K562 (cell line): ENCODE results near the gene SLC9A7. TPM values are rescaled to one million over a fixed set of nuclear protein-coding genes. Genes with fewer than 3 reads are reported as not detected.

Experiments
- ATAC-seq: fragments of 200-7000 bp; cut with Tn5 transposase; 3 replicates; pipeline ENCODE4 v1.9.1; 2020; ENCODE audit warnings: moderate library complexity
- BruUV-seq: library from RNA; stranded (reverse); fragments of 400-500 nt; replicated peaks from 2 replicates; lab custom pipeline; 2021; lab: Mats Ljungman, UMichigan
- CTCF ChIA-PET: fragments of 300-600 bp; formaldehyde crosslinking; extraction: SDS; loops from one replicate; lab custom pipeline; 2021; ENCODE audit warnings: low intra/inter-chr PET ratio; lab: Yijun Ruan, JAX
- POLR2A ChIA-PET: fragments of 300-600, 350-650 bp; sonication (Branson Sonifier 250); formaldehyde crosslinking; extraction: SDS; loops from one replicate; lab custom pipeline; 2021; ENCODE audit warnings: antibody characterized with exemption, inconsistent platforms; lab: Yijun Ruan, JAX
- DNase-seq, 4 experiments: peaks; one replicate each; pipeline versions ENCODE4 v3.0.0 to v3.0.0-alpha.2; 2011 to 2018; ENCODE audit warnings: low spot score in 3 of 4, mixed read lengths in 3 of 4; ENCODE audit errors: extremely low read depth in 1 of 4
- FAIRE-seq: peaks from 2 replicates; lab custom pipeline; 2011; peaks lifted over from hg19 to GRCh38; lab: Jason Lieb, UNC
- H2AFZ ChIP-seq: 2 replicates; pipeline ENCODE4 v1.6.0; 2011; ENCODE audit warnings: low read depth, low read length, control low read depth, inconsistent platforms
- H3K27ac ChIP-seq: fragments of 200-600 bp; 3 replicates; pipeline ENCODE4 v1.8.0; 2011; ENCODE audit warnings: low read depth, mild to moderate bottlenecking, control low read depth, inconsistent platforms, low read length, moderate library complexity, mixed read lengths; ENCODE audit errors: extremely low read depth
- H3K27me3 ChIP-seq, 2 experiments: fragments of 300-600 bp in 1 of 2; 2 replicates in 1 of 2; 3 replicates in 1 of 2; pipeline versions ENCODE4 v1.6.0 to v1.8.0; 2011; ENCODE audit warnings: inconsistent platforms in 2 of 2, low read length in 2 of 2, mild to moderate bottlenecking in 1 of 2, mixed read lengths in 1 of 2, moderate library complexity in 1 of 2; ENCODE audit not compliant: control insufficient read depth in 2 of 2, insufficient read depth in 2 of 2
- H3K36me3 ChIP-seq: fragments of 300-600 bp; 3 replicates; pipeline ENCODE4 v1.8.0; 2011; ENCODE audit warnings: mild to moderate bottlenecking, low read length, inconsistent platforms; ENCODE audit not compliant: control insufficient read depth, insufficient read depth
- H3K4me1 ChIP-seq, 2 experiments: fragments of 200-600 bp in 1 of 2; replicated peaks in 1 of 2; 2 replicates in 1 of 2; 3 replicates in 1 of 2; pipeline versions ENCODE4 v1.5.1 to v1.8.0; 2011; ENCODE audit warnings: inconsistent platforms in 2 of 2, low read length in 2 of 2, mild to moderate bottlenecking in 1 of 2, mixed read lengths in 1 of 2, moderate library complexity in 1 of 2; ENCODE audit not compliant: control insufficient read depth in 2 of 2, insufficient read depth in 2 of 2
- H3K4me2 ChIP-seq: 2 replicates; pipeline ENCODE4 v1.6.1; 2011; ENCODE audit warnings: low read length, control low read depth, inconsistent platforms, mixed read lengths; ENCODE audit not compliant: insufficient read depth
- H3K4me3 ChIP-seq: fragments of 200-600 bp; sonication (generic), shearing (Covaris generic); 2 replicates; pipeline ENCODE4 v1.5.1; 2016; ENCODE audit warnings: control low read depth, inconsistent platforms
- H3K79me2 ChIP-seq: fragments of 200-600 bp; 3 replicates; pipeline ENCODE4 v1.8.0; 2011; ENCODE audit warnings: low read length, inconsistent platforms; ENCODE audit not compliant: control insufficient read depth, insufficient read depth
- H3K9ac ChIP-seq, 2 experiments: 2 replicates each; pipeline versions ENCODE4 v1.6.0 to v1.6.1; 2011; ENCODE audit warnings: low read depth in 2 of 2, low read length in 2 of 2, control low read depth in 1 of 2, inconsistent platforms in 1 of 2, mild to moderate bottlenecking in 1 of 2, mixed read lengths in 1 of 2; ENCODE audit not compliant: insufficient read depth in 1 of 2
- H3K9me1 ChIP-seq: one replicate; pipeline ENCODE4 v1.6.0; 2011; ENCODE audit warnings: inconsistent platforms, mild to moderate bottlenecking, low read length, moderate library complexity; ENCODE audit not compliant: control insufficient read depth, insufficient read depth
- H3K9me3 ChIP-seq: replicated peaks from 2 replicates; pipeline ENCODE4 v1.5.1; 2011; ENCODE audit warnings: low read depth, low read length, inconsistent platforms; ENCODE audit not compliant: control insufficient read depth, insufficient read depth
- H4K20me1 ChIP-seq: replicated peaks from 2 replicates; pipeline ENCODE4 v1.6.1; 2011; ENCODE audit warnings: low read length, inconsistent platforms, mixed read lengths; ENCODE audit not compliant: control insufficient read depth, insufficient read depth
- KDM2B ChIP-seq: fragments of 250-450 bp; sonication (Bioruptor Pico); IDR thresholded peaks from 2 replicates; pipeline ENCODE4 v1.8.0; 2021; ENCODE audit warnings: mild to moderate bottlenecking, moderate library complexity
- POLR2G ChIP-seq: fragments of 200-400 bp; formaldehyde crosslinking; IDR thresholded peaks from 2 replicates; pipeline ENCODE4 v1.6.1; 2017; ENCODE audit warnings: low read depth, mild to moderate bottlenecking, antibody characterized with exemption, low read length, moderate library complexity
- SMARCB1 ChIP-seq: IDR thresholded peaks from 2 replicates; pipeline ENCODE4 v1.6.1; 2011; ENCODE audit warnings: improper control_type of control experiment, low read depth; ENCODE audit not compliant: insufficient read length
- SRF ChIP-seq, 2 experiments: fragments of 250-450, 450-650 bp in 1 of 2; sonication (Bioruptor Pico) in 1 of 2; sonication (generic) in 1 of 2; formaldehyde crosslinking; IDR thresholded peaks; 2 replicates each; pipeline versions ENCODE4 v1.5.0 to v1.5.1; 2020 to 2022; ENCODE audit warnings: mild to moderate bottlenecking in 1 of 2, missing genetic modification reagents in 1 of 2
- ZNF212 ChIP-seq: fragments of 450-650 bp; formaldehyde crosslinking; IDR thresholded peaks from 2 replicates; pipeline ENCODE4 v1.4.0; 2020; ENCODE audit warnings: mild to moderate bottlenecking
- ZNF282 ChIP-seq: sonication (generic); formaldehyde crosslinking; IDR thresholded peaks from 2 replicates; pipeline ENCODE4 v1.8.1; 2023; ENCODE audit warnings: missing genetic modification reagents
- WGBS: fragments of 100-300 bp; shearing (Covaris generic); methylation state at CpG from one replicate; pipeline ENCODE4 v1.1.6; 2016; ENCODE audit warnings: low coverage, mixed read lengths; ENCODE audit not compliant: insufficient coverage; ENCODE audit errors: missing lambda C conversion rate; 5-methylcytosine and 5-hydroxymethylcytosine counted together
- in situ Hi-C: fragments of 300-500 bp; cut with MboI; formaldehyde crosslinking; loops from 4 replicates; pipeline ENCODE4 v1.15.0; 2018; ENCODE audit warnings: inconsistent platforms, mixed read lengths
- intact Hi-C: fragments of 100-400 bp; cut with micrococcal nuclease; formaldehyde crosslinking; loops from 2 replicates; pipeline ENCODE4 v1.14.2; 2022
- polyA plus RNA-seq, 8 experiments: library from polyadenylated mRNA; depleted of rRNA in 4 of 8; stranded (reverse) in 5 of 8; unstranded in 3 of 8; fragments of >200 nt; fragmentation: Nextera tagmentation in 2 of 8; fragmentation: Illumina TruSeq in 1 of 8; extraction: Ambion mirVana in 2 of 8; extraction: Trizol in 1 of 8; gene quantifications; 2 replicates each; pipeline versions ENCODE4 v1.2.1 to v1.2.3, GENCODE V29; 2011 to 2014; ENCODE audit warnings: inconsistent platforms in 1 of 8, missing spikeins in 1 of 8
- total RNA-seq, 7 experiments: library from RNA; depleted of rRNA in 6 of 7; stranded (reverse); fragments of >200 nt in 6 of 7; fragmentation: Illumina TruSeq in 2 of 7; extraction: Trizol in 2 of 7; gene quantifications; 2 replicates each; pipeline versions ENCODE4 v1.2.1 to v1.2.3, GENCODE V29; 2011 to 2021; ENCODE audit warnings: low replicate concordance in 1 of 7
- TF ChIP-seq, protein P1 (sequence below): sonication (generic); formaldehyde crosslinking; IDR thresholded peaks from 2 replicates; pipeline ENCODE4 v1.8.1; 2023; ENCODE audit warnings: mild to moderate bottlenecking, missing genetic modification reagents
- TF ChIP-seq, protein P2 (sequence below), 2 experiments: fragments of 450-650 bp; formaldehyde crosslinking in 1 of 2; IDR thresholded peaks; 2 replicates each; pipeline versions ENCODE4 v1.4.0 to v1.6.1; 2014 to 2020; ENCODE audit warnings: mild to moderate bottlenecking in 2 of 2, borderline replicate concordance in 1 of 2, low read depth in 1 of 2

The SLC9A7 gene
- total and polyA plus RNA-seq, 9 of the 15 experiments (the other 6 are each of a cell fraction or from before 2014, with no cell fraction given), result 0.04 to 0.13 (median 0.09) TPM; not detected in 5

DNA sequence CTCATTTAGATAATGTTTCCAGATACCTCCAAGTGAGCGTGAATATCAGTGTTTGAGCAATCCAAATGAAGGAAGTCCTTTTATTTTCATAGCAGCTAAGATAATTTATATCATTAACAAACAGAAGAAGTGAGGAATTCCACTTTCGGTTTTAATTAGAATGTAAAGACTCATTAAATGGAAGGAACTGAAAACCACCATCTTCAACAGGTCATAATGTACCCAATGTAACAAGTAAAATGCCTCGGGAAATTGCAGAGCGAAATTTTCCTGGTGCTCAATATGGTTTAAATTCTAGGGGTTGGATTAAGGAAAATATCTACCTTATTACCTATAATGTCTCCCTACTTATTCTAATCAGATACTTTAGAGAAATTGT is 33.9 kb upstream of the SLC9A7 start:
- Histone ChIP-seq H3K36me3 (no peaks in the 10 kb centered on the region), H3K9me3 (no peaks in the 10 kb centered on the region), H3K27ac (no peak overlapping the region), H3K27me3 (0 out of 5 replicates have a peak, but pooled peaks cover 0 to 4% of the 10 kb centered on the region in 2 experiments), H4K20me1 (no peaks in the 10 kb centered on the region), H3K4me1 (no peaks in the 10 kb centered on the region), H2AFZ (no peak overlapping the region), H3K9ac (no peak overlapping the region), H3K9me1 (no peaks in the 10 kb centered on the region), H3K4me2 (no peak overlapping the region), H3K4me3 (no peak overlapping the region), H3K79me2 (no peaks in the 10 kb centered on the region)
- WGBS, result 15% methylated on average over 4 of the region's 4 CpGs
- BruUV-seq, result no TSS peak
- in situ Hi-C loops (no loop called here), intact Hi-C loops (no loop called here)
- FAIRE-seq (no peak), ATAC-seq (no peak), DNase-seq (no peak)
- TF ChIP-seq, protein P1, sequence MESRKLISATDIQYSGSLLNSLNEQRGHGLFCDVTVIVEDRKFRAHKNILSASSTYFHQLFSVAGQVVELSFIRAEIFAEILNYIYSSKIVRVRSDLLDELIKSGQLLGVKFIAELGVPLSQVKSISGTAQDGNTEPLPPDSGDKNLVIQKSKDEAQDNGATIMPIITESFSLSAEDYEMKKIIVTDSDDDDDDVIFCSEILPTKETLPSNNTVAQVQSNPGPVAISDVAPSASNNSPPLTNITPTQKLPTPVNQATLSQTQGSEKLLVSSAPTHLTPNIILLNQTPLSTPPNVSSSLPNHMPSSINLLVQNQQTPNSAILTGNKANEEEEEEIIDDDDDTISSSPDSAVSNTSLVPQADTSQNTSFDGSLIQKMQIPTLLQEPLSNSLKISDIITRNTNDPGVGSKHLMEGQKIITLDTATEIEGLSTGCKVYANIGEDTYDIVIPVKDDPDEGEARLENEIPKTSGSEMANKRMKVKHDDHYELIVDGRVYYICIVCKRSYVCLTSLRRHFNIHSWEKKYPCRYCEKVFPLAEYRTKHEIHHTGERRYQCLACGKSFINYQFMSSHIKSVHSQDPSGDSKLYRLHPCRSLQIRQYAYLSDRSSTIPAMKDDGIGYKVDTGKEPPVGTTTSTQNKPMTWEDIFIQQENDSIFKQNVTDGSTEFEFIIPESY, result no peak
- no peak for TF ChIP-seq KDM2B
- TF ChIP-seq, protein P2, sequence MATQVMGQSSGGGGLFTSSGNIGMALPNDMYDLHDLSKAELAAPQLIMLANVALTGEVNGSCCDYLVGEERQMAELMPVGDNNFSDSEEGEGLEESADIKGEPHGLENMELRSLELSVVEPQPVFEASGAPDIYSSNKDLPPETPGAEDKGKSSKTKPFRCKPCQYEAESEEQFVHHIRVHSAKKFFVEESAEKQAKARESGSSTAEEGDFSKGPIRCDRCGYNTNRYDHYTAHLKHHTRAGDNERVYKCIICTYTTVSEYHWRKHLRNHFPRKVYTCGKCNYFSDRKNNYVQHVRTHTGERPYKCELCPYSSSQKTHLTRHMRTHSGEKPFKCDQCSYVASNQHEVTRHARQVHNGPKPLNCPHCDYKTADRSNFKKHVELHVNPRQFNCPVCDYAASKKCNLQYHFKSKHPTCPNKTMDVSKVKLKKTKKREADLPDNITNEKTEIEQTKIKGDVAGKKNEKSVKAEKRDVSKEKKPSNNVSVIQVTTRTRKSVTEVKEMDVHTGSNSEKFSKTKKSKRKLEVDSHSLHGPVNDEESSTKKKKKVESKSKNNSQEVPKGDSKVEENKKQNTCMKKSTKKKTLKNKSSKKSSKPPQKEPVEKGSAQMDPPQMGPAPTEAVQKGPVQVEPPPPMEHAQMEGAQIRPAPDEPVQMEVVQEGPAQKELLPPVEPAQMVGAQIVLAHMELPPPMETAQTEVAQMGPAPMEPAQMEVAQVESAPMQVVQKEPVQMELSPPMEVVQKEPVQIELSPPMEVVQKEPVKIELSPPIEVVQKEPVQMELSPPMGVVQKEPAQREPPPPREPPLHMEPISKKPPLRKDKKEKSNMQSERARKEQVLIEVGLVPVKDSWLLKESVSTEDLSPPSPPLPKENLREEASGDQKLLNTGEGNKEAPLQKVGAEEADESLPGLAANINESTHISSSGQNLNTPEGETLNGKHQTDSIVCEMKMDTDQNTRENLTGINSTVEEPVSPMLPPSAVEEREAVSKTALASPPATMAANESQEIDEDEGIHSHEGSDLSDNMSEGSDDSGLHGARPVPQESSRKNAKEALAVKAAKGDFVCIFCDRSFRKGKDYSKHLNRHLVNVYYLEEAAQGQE (IDR thresholded peaks at IDR 0.05; ENCODE audit: borderline replicate concordance), result no peak
- TF ChIP-seq, protein P2 (CRISPR knock-in tag; IDR thresholded peaks at IDR 0.05; ENCODE audit: low read depth), result no peak
- no peak for TF ChIP-seq POLR2G
- TF ChIP-seq SMARCB1, result no peak
- no peak for TF ChIP-seq SRF (CRISPR knock-in tag; IDR thresholded peaks at IDR 0.05)
- TF ChIP-seq ZNF282 (CRISPR knock-in tag), result no peak
- TF ChIP-seq ZNF212 (CRISPR knock-in tag), result no peak
- POLR2A ChIA-PET, result no interaction called here
- CTCF ChIA-PET, result no interaction called here
